Fibroblast of pulmonary artery (primary cell): Measurements from ENCODE around the gene FGF16.
A peak's percentile ranks its signal among the peaks of the same experiment; 100 is the strongest.

Experiments used
- DNase-seq: peaks from one replicate; pipeline ENCODE4 v3.0.0-alpha.2; 2010; ENCODE audit warnings: low read depth
- H3K4me3 ChIP-seq: replicated peaks from 2 replicates; pipeline ENCODE4 v1.5.1; 2011; ENCODE audit warnings: low read depth, mild to moderate bottlenecking, control low read depth, low read length, moderate library complexity
- CTCF ChIP-seq: IDR thresholded peaks from 2 replicates; pipeline ENCODE4 v1.5.1; 2011; ENCODE audit warnings: mild to moderate bottlenecking, control low read depth, low read length, inconsistent platforms; ENCODE audit errors: missing control alignments

Gene FGF16

GRCh38 chrX:77422891-77423648 is 24.1 kb upstream of the FGF16 start:
- no peak overlapping the region for H3K4me3 ChIP-seq
- no peak for DNase-seq
- TF ChIP-seq CTCF, result no peak

GRCh38 chrX:77426811-77427210 is 20.4 kb upstream of the FGF16 start:
- no peak for TF ChIP-seq CTCF
- no peak overlapping the region for H3K4me3 ChIP-seq
- peak; percentile 51 for DNase-seq

GRCh38 chrX:77427611-77428010 is 19.6 kb upstream of the FGF16 start:
- no peak for DNase-seq
- H3K4me3 ChIP-seq, result no peak overlapping the region
- TF ChIP-seq CTCF, result no peak

- DNase-seq, result no peak
- TF ChIP-seq CTCF, result no peak
- no peak overlapping the region for H3K4me3 ChIP-seq
Observed at GRCh38 chrX:77428551-77428950, 18.6 kb upstream of the FGF16 start.

GRCh38 chrX:77431227-77431626 is 16.0 kb upstream of the FGF16 start:
- H3K4me3 ChIP-seq, result no peak overlapping the region
- TF ChIP-seq CTCF, result no peak
- peak; percentile 38 for DNase-seq

- DNase-seq, result no peak
- TF ChIP-seq CTCF, result no peak
- H3K4me3 ChIP-seq, result no peak overlapping the region
Observed at GRCh38 chrX:77433001-77433400, 14.2 kb upstream of the FGF16 start.

GRCh38 chrX:77434962-77435361 is 12.2 kb upstream of the FGF16 start:
- DNase-seq, result no peak
- no peak overlapping the region for H3K4me3 ChIP-seq
- no peak for TF ChIP-seq CTCF
